Lung (tissue), 12 donors: ENCODE results near the gene TNFRSF18. TPM values are rescaled to one million over a fixed set of nuclear protein-coding genes. Genes with fewer than 3 reads are reported as not detected.
A peak's percentile ranks its signal among the peaks of the same experiment; 100 is the strongest.

Source experiments
- ATAC-seq: fragments of 200-7000 bp; cut with Tn5 transposase; one replicate; pipeline ENCODE4 v1.9.1; 2020; ENCODE audit warnings: moderate number of reproducible peaks; ENCODE audit not compliant: insufficient read depth, low FRiP score
- DNase-seq, 3 donors: peaks; one replicate each; pipeline ENCODE4 v3.0.0-alpha.2; 2013 to 2017
- H3K27ac ChIP-seq, 2 donors: one replicate each; pipeline ENCODE4 v1.5.1; 2013; ENCODE audit warnings: mild to moderate bottlenecking in 2 of 2, moderate library complexity in 2 of 2, control low read depth in 1 of 2, inconsistent platforms in 1 of 2, low read depth in 1 of 2, low read length in 1 of 2
- H3K27me3 ChIP-seq, 3 donors: one replicate each; pipeline ENCODE4 v1.5.1; 2013; ENCODE audit warnings: low read length in 2 of 3; ENCODE audit not compliant: control insufficient read depth in 3 of 3, insufficient read depth in 3 of 3
- H3K36me3 ChIP-seq, 4 donors: one replicate each; pipeline ENCODE4 v1.5.1; 2013; ENCODE audit warnings: low read length in 4 of 4, mild to moderate bottlenecking in 1 of 4, moderate library complexity in 1 of 4; ENCODE audit not compliant: control insufficient read depth in 4 of 4, insufficient read depth in 4 of 4
- H3K4me1 ChIP-seq, 5 donors: one replicate each; pipeline ENCODE4 v1.5.1; 2013; ENCODE audit warnings: low read length in 5 of 5, mild to moderate bottlenecking in 2 of 5, moderate library complexity in 1 of 5; ENCODE audit not compliant: control insufficient read depth in 5 of 5, insufficient read depth in 5 of 5
- H3K4me3 ChIP-seq: one replicate; pipeline ENCODE4 v1.5.1; 2013; ENCODE audit warnings: mild to moderate bottlenecking, control low read depth, moderate library complexity
- H3K9ac ChIP-seq, 2 donors: one replicate each; pipeline ENCODE4 v1.5.1; 2013; ENCODE audit warnings: low read length in 2 of 2, control low read depth in 1 of 2; ENCODE audit not compliant: insufficient read depth in 1 of 2
- H3K9me3 ChIP-seq, 4 donors: one replicate each; pipeline ENCODE4 v1.5.1; 2013; ENCODE audit warnings: low read length in 3 of 4, mild to moderate bottlenecking in 1 of 4, moderate library complexity in 1 of 4; ENCODE audit not compliant: control insufficient read depth in 4 of 4, insufficient read depth in 3 of 4
- CTCF ChIP-seq: IDR thresholded peaks from 2 replicates; pipeline ENCODE4 v1.5.1; 2012; ENCODE audit warnings: mild to moderate bottlenecking; ENCODE audit errors: control extremely low read depth, extremely low read depth
- WGBS, 2 donors: extraction: QIAGEN DNeasy Blood & Tissue Kit; methylation state at CpG; one replicate each; pipeline ENCODE4 v1.1.7; 2013; 5-methylcytosine and 5-hydroxymethylcytosine counted together
- polyA plus RNA-seq, 2 donors: library from polyadenylated mRNA; stranded (reverse); fragments of 200-250 nt; gene quantifications; one replicate each; pipeline ENCODE4 v1.2.1, GENCODE V29; 2013
- total RNA-seq, 2 donors: library from RNA; depleted of rRNA in 1 of 2; stranded (reverse); fragments of >200 nt in 1 of 2; gene quantifications; one replicate each; pipeline ENCODE4 v1.2.1, GENCODE V29; 2014 to 2021
- donor health status: control.
- donor health status: control.
- donor health status: Bipolar disorder and iron deficiency.
- donor health status: healthy.
- donor health status: DM: yes; HTN: yes; CAD: no.

Gene TNFRSF18
- total and polyA plus RNA-seq, 4 donors: 1.8 to 4.0 (median 2.4) TPM

GRCh38 chr1:1205769-1206375 lies 520 bp downstream of the TNFRSF18 start:
- H3K27ac ChIP-seq: no peak overlapping the region
- WGBS, 2 donors: 18 to 26% methylated on average over 30 to 31 of the region's 31 CpGs
- H3K4me3 ChIP-seq: no peak overlapping the region

GRCh38 chr1:1204998-1205768 lies 1.2 kb downstream of the TNFRSF18 start:
- H3K4me3 ChIP-seq: no peak overlapping the region
- H3K9ac ChIP-seq: no peak overlapping the region
- no peak for TF ChIP-seq CTCF
- peaks cover 0 to 13% (median 0%) of the 10 kb centered on the region in 5 donors for H3K4me1 ChIP-seq
- H3K27me3 ChIP-seq: peaks cover 4 to 22% (median 10%) of the 10 kb centered on the region in 3 donors
- no peak for ATAC-seq
- no peaks in the 10 kb centered on the region for H3K36me3 ChIP-seq
- WGBS, 2 donors: 89 to 90% methylated on average over 19 of the region's 19 CpGs
- H3K27ac ChIP-seq: no peak overlapping the region
- H3K9me3 ChIP-seq: no peaks in the 10 kb centered on the region
- DNase-seq: peak in 1 of 3 donors; percentile 13

More at GRCh38 chr1:1205769-1206375, 520 bp downstream of the TNFRSF18 start:
- Histone ChIP-seq H3K4me1 (peaks cover 0 to 13% (median 0%) of the 10 kb centered on the region in 5 donors), H3K9ac (no peak overlapping the region), H3K9me3 (no peaks in the 10 kb centered on the region), H3K36me3 (no peaks in the 10 kb centered on the region), H3K27me3 (peaks cover 4 to 21% (median 10%) of the 10 kb centered on the region in 3 donors)
- peak in 1 of 3 donors; percentile 13 for DNase-seq
- no peak for ATAC-seq
- TF ChIP-seq CTCF: no peak

GRCh38 chr1:1204425-1204920 lies 1.9 kb downstream of the TNFRSF18 start:
- H3K36me3 ChIP-seq: no peaks in the 10 kb centered on the region
- TF ChIP-seq CTCF: no peak
- ATAC-seq (no peak), DNase-seq (no peak)
- H3K4me3 ChIP-seq: no peak overlapping the region
- WGBS, 2 donors: 89 to 94% methylated on average over 6 to 8 of the region's 8 CpGs
- no peak overlapping the region for H3K9ac ChIP-seq
- H3K27ac ChIP-seq: no peak overlapping the region
- no peaks in the 10 kb centered on the region for H3K9me3 ChIP-seq
- H3K27me3 ChIP-seq: peaks cover 4 to 26% (median 10%) of the 10 kb centered on the region in 3 donors
- peaks cover 0 to 13% (median 0%) of the 10 kb centered on the region in 5 donors for H3K4me1 ChIP-seq
